Smooth muscle cell (in vitro differentiated cells): ENCODE results near the gene NFKB2. TPM values are rescaled to one million over a fixed set of nuclear protein-coding genes. Genes with fewer than 3 reads are reported as not detected.

Experiments used
- DNase-seq: peaks from one replicate; lab custom pipeline; 2025; ENCODE audit not compliant: unreplicated experiment; lab: John Stamatoyannopoulos, UW
- H2AFZ ChIP-seq: fragments of 200-600 bp; sonication (generic); 2 replicates; pipeline ENCODE4 v1.6.0; 2016; ENCODE audit warnings: antibody characterized with exemption, low read depth, mild to moderate bottlenecking
- H3F3A ChIP-seq: fragments of 200-600 bp; sonication (generic); 2 replicates; pipeline ENCODE4 v1.6.0; 2017; ENCODE audit warnings: antibody characterized with exemption, low read depth
- H3K27ac ChIP-seq: fragments of 200-600 bp; sonication (generic); 2 replicates; pipeline ENCODE4 v1.5.1; 2016; ENCODE audit warnings: low read depth, mild to moderate bottlenecking
- H3K27me3 ChIP-seq: fragments of 200-600 bp; sonication (generic); 2 replicates; pipeline ENCODE4 v1.6.1; 2016; ENCODE audit warnings: low read depth, mild to moderate bottlenecking
- H3K36me3 ChIP-seq: fragments of 200-600 bp; sonication (generic); 2 replicates; pipeline ENCODE4 v1.5.1; 2016; ENCODE audit warnings: low read depth
- H3K4me1 ChIP-seq: fragments of 200-600 bp; sonication (generic); 2 replicates; pipeline ENCODE4 v1.5.1; 2016; ENCODE audit warnings: low read depth
- H3K4me2 ChIP-seq: fragments of 200-600 bp; sonication (generic); 2 replicates; pipeline ENCODE4 v1.6.0; 2016; ENCODE audit warnings: mild to moderate bottlenecking
- H3K4me3 ChIP-seq: fragments of 200-600 bp; sonication (generic); 2 replicates; pipeline ENCODE4 v1.5.1; 2016; ENCODE audit warnings: mild to moderate bottlenecking
- H3K79me2 ChIP-seq: fragments of 200-600 bp; sonication (generic); 2 replicates; pipeline ENCODE4 v1.6.0; 2016; ENCODE audit warnings: low read depth, mild to moderate bottlenecking
- H3K9ac ChIP-seq: fragments of 200-600 bp; sonication (generic); 2 replicates; pipeline ENCODE4 v1.6.0; 2016; ENCODE audit warnings: low read depth
- H3K9me3 ChIP-seq: fragments of 200-600 bp; sonication (generic); replicated peaks from 2 replicates; pipeline ENCODE4 v1.5.1; 2016; ENCODE audit warnings: low read depth
- H4K20me1 ChIP-seq: fragments of 200-600 bp; sonication (generic); 2 replicates; pipeline ENCODE4 v1.6.0; 2016; ENCODE audit warnings: low read depth
- WGBS: methylation state at CpG from one replicate; pipeline ENCODE4 v1.1.7; 2016; ENCODE audit warnings: low lambda C conversion rate; 5-methylcytosine and 5-hydroxymethylcytosine counted together
- polyA plus RNA-seq: library from polyadenylated mRNA; unstranded; fragments of >200 nt; fragmentation: Nextera tagmentation; extraction: Ambion mirVana; gene quantifications from 2 replicates; pipeline ENCODE4 v1.2.1, GENCODE V29; 2016
- total RNA-seq: library from RNA; depleted of rRNA; stranded (reverse); fragments of >200 nt; gene quantifications from 2 replicates; pipeline ENCODE4 v1.2.3, GENCODE V29; 2014
- TF ChIP-seq, protein P1 (sequence below): fragments of 200-600 bp; sonication (generic); IDR thresholded peaks from 2 replicates; pipeline ENCODE4 v1.5.1; 2017; ENCODE audit warnings: borderline replicate concordance, mild to moderate bottlenecking, antibody characterized with exemption; ENCODE audit not compliant: insufficient read depth, poor library complexity, severe bottlenecking

Gene NFKB2
- total and polyA plus RNA-seq, 2 experiments from 2014 or later = 32.6 to 38.1 TPM

DNA sequence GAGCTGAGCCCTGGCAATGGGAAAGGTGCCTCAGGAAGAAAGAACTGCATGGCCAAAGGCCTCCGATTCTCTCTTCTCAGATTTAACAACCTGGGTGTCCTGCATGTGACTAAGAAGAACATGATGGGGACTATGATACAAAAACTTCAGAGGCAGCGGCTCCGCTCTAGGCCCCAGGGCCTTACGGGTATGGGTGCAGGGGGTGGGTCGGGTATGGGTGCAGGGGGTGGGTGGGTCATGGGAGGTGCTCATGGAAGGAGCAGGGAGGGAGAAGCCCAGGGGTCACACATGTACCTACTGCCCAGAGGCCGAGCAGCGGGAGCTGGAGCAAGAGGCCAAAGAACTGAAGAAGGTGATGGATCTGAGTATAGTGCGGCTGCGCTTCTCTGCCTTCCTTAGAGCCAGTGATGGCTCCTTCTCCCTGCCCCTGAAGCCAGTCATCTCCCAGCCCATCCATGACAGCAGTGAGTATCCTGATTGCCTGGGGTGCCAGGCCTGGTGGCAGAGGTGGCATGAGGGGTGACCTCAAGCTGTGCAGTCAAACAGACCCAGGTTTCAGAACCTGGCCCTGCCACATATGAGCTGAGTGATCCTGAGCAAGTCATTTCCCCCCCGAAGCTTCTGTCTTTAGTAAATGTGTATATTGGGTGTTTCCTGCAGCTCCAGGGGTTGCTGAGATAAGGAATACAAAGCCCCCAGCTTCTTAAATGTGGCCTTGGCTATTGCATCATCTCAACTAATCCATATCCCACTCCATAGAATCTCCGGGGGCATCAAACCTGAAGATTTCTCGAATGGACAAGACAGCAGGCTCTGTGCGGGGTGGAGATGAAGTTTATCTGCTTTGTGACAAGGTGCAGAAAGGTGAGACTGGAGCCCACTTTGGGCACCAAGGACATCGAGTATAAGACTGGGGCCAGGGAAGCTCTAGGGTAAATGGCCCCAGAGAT lies 2.0 kb downstream of the NFKB2 start:
- no peak overlapping the region for H3K4me2 ChIP-seq
- no peak for DNase-seq
- 96% methylated on average over 14 of the region's 14 CpGs for WGBS
- no peaks in the 10 kb centered on the region for H3F3A ChIP-seq
- no peaks in the 10 kb centered on the region for H3K9me3 ChIP-seq
- peaks cover 10% of the 10 kb centered on the region for H3K4me1 ChIP-seq
- no peak overlapping the region for H3K4me3 ChIP-seq
- H3K27ac ChIP-seq = peak overlapping the region; percentile 100
- TF ChIP-seq, protein P1, sequence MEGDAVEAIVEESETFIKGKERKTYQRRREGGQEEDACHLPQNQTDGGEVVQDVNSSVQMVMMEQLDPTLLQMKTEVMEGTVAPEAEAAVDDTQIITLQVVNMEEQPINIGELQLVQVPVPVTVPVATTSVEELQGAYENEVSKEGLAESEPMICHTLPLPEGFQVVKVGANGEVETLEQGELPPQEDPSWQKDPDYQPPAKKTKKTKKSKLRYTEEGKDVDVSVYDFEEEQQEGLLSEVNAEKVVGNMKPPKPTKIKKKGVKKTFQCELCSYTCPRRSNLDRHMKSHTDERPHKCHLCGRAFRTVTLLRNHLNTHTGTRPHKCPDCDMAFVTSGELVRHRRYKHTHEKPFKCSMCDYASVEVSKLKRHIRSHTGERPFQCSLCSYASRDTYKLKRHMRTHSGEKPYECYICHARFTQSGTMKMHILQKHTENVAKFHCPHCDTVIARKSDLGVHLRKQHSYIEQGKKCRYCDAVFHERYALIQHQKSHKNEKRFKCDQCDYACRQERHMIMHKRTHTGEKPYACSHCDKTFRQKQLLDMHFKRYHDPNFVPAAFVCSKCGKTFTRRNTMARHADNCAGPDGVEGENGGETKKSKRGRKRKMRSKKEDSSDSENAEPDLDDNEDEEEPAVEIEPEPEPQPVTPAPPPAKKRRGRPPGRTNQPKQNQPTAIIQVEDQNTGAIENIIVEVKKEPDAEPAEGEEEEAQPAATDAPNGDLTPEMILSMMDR = no peak
- H4K20me1 ChIP-seq = peaks cover 10% of the 10 kb centered on the region
- no peak overlapping the region for H3K9ac ChIP-seq
- H3K27me3 ChIP-seq = no peaks in the 10 kb centered on the region
- H3K79me2 ChIP-seq = peaks cover 14% of the 10 kb centered on the region
- H3K36me3 ChIP-seq = no peaks in the 10 kb centered on the region
- H2AFZ ChIP-seq = no peak overlapping the region

DNA sequence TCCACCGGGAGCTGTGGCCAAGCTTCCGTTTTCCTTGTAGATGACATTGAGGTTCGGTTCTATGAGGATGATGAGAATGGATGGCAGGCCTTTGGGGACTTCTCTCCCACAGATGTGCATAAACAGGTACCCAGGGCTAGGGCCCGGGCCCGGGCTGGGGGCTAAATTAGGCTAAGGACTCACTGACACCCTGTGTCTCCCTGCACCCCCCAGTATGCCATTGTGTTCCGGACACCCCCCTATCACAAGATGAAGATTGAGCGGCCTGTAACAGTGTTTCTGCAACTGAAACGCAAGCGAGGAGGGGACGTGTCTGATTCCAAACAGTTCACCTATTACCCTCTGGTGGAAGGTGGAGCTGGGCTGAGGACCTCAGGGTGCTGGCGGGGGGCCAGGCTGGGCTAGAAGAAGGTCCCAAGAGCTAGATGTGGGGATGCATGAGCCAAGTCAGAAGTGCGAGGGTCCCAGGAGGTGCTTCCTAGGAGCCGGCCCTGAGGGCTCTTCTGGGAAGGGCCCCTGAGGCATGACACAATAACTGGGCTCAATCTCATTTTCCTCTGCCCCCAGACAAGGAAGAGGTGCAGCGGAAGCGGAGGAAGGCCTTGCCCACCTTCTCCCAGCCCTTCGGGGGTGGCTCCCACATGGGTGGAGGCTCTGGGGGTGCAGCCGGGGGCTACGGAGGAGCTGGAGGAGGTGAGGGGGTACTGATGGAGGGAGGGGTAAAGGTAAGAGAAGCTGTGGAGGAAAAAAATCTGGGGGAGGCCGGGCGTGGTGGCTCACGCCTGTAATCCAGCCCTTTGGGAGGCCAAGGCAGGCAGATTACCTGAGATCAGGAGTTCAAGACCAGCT lies 2.9 kb downstream of the NFKB2 start:
- H3K9ac ChIP-seq = no peak overlapping the region
- H4K20me1 ChIP-seq = peaks cover 10% of the 10 kb centered on the region
- peak overlapping the region; percentile 91 for H3K4me2 ChIP-seq
- H3F3A ChIP-seq = no peaks in the 10 kb centered on the region
- H3K27ac ChIP-seq = peak overlapping the region; percentile 52
- DNase-seq = no peak
- no peaks in the 10 kb centered on the region for H3K9me3 ChIP-seq
- TF ChIP-seq, protein P1 = no peak
- no peak overlapping the region for H2AFZ ChIP-seq
- peaks cover 9% of the 10 kb centered on the region for H3K4me1 ChIP-seq
- H3K27me3 ChIP-seq = no peaks in the 10 kb centered on the region
- H3K4me3 ChIP-seq = peak overlapping the region; percentile 57
- H3K79me2 ChIP-seq = peaks cover 14% of the 10 kb centered on the region
- H3K36me3 ChIP-seq = no peaks in the 10 kb centered on the region
- 97% methylated on average over 21 of the region's 21 CpGs for WGBS

DNA sequence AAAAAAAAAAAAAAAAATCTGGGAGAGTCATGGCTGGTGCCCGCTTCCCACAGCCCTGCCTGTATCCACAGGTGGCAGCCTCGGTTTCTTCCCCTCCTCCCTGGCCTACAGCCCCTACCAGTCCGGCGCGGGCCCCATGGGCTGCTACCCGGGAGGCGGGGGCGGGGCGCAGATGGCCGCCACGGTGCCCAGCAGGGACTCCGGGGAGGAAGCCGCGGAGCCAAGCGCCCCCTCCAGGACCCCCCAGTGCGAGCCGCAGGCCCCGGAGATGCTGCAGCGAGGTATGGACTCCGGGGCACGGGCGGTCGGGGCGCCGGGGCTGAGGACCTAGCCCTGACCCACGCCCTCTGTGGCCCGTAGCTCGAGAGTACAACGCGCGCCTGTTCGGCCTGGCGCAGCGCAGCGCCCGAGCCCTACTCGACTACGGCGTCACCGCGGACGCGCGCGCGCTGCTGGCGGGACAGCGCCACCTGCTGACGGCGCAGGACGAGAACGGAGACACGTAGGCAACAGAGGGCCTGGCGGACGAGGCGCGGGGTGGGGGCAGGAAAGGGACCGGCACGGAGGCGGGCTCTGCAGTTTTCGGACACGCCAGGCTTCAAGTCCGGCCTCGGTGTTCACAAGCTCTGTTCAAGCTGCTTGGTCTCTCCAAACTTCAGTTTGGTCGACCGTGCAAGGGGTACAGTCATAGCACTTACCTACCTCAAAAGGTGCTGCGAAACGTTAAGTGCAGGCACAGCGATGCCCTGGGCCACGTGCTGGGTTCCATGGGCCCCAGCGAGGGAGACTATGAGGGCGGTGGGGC lies 3.9 kb downstream of the NFKB2 start:
- no peak overlapping the region for H2AFZ ChIP-seq
- H3K27ac ChIP-seq = peak overlapping the region; percentile 52
- TF ChIP-seq, protein P1 = peak; percentile 94
- no peaks in the 10 kb centered on the region for H3K27me3 ChIP-seq
- H3K4me1 ChIP-seq = peaks cover 6% of the 10 kb centered on the region
- no peaks in the 10 kb centered on the region for H3K36me3 ChIP-seq
- H3F3A ChIP-seq = no peaks in the 10 kb centered on the region
- peak overlapping the region; percentile 91 for H3K4me2 ChIP-seq
- peak overlapping the region; percentile 53 for H3K9ac ChIP-seq
- peaks cover 10% of the 10 kb centered on the region for H4K20me1 ChIP-seq
- 6% methylated on average over 71 of the region's 72 CpGs for WGBS
- peak overlapping the region; percentile 57 for H3K4me3 ChIP-seq
- peaks cover 14% of the 10 kb centered on the region for H3K79me2 ChIP-seq
- H3K9me3 ChIP-seq = no peaks in the 10 kb centered on the region
- DNase-seq = peak; percentile 77
